ENCODE results near the gene HYAL1. TPM values are rescaled to one million over a fixed set of nuclear protein-coding genes. Genes with fewer than 3 reads are reported as not detected.

The HYAL1 gene
- total RNA-seq, 1 donor from 2014 or later, result 0.83 TPM

DNA sequence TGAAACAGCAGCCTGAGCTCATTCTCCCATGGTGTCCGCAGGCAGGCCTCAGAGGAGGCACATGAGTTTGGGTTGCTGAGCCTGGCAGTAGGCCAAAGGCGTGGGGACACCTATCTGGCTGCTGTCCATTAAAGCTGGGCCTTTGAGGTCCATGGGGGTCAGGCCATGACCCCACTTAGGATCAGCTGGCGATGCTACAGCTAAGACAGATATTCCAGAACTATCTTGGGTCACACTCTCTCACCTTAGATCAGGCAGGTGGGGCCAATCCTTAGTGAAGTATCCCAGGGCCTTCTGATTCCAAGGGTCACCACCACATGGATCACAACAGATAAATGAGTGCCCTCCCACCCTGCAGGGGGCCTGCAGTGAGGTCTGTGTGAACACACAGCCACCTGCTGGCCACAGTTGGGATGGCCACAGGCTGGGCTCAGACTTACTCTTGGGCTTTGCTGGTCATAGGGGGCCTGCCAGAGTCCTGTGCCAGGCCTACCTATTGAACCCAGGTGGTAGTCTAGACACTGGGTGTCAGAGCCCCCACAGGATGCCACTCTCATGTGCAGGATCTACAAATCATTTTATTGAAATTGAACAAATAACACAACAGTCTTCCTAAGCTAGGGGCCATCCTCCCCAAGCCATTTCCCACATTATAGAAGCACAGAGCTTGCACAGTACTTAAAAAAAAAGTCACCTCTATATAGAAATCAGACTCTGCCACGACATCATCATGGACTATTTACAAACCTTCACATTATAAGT, 21.2 kb upstream of the HYAL1 start:
- TF ChIP-seq, protein P1, sequence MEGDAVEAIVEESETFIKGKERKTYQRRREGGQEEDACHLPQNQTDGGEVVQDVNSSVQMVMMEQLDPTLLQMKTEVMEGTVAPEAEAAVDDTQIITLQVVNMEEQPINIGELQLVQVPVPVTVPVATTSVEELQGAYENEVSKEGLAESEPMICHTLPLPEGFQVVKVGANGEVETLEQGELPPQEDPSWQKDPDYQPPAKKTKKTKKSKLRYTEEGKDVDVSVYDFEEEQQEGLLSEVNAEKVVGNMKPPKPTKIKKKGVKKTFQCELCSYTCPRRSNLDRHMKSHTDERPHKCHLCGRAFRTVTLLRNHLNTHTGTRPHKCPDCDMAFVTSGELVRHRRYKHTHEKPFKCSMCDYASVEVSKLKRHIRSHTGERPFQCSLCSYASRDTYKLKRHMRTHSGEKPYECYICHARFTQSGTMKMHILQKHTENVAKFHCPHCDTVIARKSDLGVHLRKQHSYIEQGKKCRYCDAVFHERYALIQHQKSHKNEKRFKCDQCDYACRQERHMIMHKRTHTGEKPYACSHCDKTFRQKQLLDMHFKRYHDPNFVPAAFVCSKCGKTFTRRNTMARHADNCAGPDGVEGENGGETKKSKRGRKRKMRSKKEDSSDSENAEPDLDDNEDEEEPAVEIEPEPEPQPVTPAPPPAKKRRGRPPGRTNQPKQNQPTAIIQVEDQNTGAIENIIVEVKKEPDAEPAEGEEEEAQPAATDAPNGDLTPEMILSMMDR (IDR thresholded peaks at IDR 0.05), result peak; percentile 86
- no peaks in the 10 kb centered on the region for H3K36me3 Mint-ChIP-seq (ENCODE audit: unreplicated experiment)
- no peaks in the 10 kb centered on the region for H3K27me3 Mint-ChIP-seq (ENCODE audit: unreplicated experiment)
- H3K27ac Mint-ChIP-seq (ENCODE audit: unreplicated experiment), result no peak overlapping the region
- no peaks in the 10 kb centered on the region for H3K9me3 Mint-ChIP-seq (ENCODE audit: unreplicated experiment)
- H3K4me3 Mint-ChIP-seq (ENCODE audit: unreplicated experiment), result no peak overlapping the region
- peak; percentile 92 for DNase-seq (ENCODE audit: extremely low spot score, unreplicated experiment)
- H3K4me1 Mint-ChIP-seq (ENCODE audit: unreplicated experiment), result peaks cover 35% of the 10 kb centered on the region

DNA sequence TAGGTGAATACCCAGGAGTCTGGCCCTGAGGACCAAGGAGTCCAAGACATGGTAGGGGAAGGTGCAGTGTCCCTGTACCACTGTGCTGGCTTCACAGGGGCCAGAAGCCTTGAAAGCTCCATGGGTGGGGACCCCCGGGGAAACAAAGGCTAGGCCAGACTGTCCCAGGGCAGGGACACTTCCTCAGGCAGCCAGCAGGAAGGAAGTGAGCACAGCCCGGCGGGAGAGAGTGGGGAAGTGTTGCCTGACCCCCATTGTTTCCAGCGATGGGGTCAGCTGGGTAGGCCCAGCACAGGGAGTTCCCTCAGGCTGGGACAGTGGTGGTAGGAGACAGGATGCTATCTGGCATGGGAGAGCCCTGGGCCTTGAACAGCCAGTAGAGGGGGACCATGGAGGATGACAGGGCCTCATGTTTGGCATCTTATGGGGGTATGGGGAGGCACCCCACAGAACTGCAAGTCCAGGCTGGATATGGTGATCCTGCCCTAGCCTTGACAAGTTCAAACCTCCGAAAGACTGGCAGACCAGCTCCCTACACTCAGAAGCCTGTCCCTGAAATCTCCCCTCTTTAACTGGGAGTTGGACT, 20.3 kb upstream of the HYAL1 start:
- Mint-ChIP-seq H3K36me3 (ENCODE audit: unreplicated experiment) (no peaks in the 10 kb centered on the region), H3K27me3 (ENCODE audit: unreplicated experiment) (no peaks in the 10 kb centered on the region), H3K9me3 (ENCODE audit: unreplicated experiment) (no peaks in the 10 kb centered on the region), H3K27ac (ENCODE audit: unreplicated experiment) (no peak overlapping the region), H3K4me1 (ENCODE audit: unreplicated experiment) (peaks cover 37% of the 10 kb centered on the region), H3K4me3 (ENCODE audit: unreplicated experiment) (no peak overlapping the region)
- no peak for DNase-seq (ENCODE audit: extremely low spot score, unreplicated experiment)
- TF ChIP-seq, protein P1 (IDR thresholded peaks at IDR 0.05), result no peak

DNA sequence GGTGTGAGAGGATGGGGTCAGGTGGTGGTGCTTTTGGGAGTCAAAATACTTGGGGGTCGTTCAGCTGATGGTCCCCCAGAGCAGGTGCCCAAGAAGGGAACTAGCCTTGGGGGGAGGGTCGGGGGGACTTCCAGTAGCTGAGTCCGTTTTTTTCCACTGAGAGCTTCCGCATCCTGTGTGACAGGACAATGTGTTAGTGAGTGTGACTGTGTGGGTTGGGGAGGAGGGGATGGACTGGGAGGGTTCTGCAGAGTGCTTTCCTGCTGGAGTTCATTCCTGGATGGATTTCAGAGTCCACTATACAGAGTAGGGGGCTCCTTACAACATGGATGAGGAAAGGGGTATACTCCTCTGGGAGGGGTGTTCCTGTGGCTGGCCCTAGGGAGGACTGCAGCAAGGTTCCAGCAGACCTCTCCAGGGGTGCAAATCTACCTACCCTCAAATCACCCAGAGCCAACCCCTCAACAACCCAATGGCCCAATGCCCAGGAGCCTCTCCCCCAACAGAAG, 19.8 kb upstream of the HYAL1 start:
- Mint-ChIP-seq H3K36me3 (ENCODE audit: unreplicated experiment) (no peaks in the 10 kb centered on the region), H3K4me3 (ENCODE audit: unreplicated experiment) (peak overlapping the region; percentile 16), H3K4me1 (ENCODE audit: unreplicated experiment) (peaks cover 35% of the 10 kb centered on the region), H3K27me3 (ENCODE audit: unreplicated experiment) (no peaks in the 10 kb centered on the region), H3K9me3 (ENCODE audit: unreplicated experiment) (no peaks in the 10 kb centered on the region), H3K27ac (ENCODE audit: unreplicated experiment) (no peak overlapping the region)
- no peak for DNase-seq (ENCODE audit: extremely low spot score, unreplicated experiment)
- TF ChIP-seq, protein P1 (IDR thresholded peaks at IDR 0.05), result no peak

DNA sequence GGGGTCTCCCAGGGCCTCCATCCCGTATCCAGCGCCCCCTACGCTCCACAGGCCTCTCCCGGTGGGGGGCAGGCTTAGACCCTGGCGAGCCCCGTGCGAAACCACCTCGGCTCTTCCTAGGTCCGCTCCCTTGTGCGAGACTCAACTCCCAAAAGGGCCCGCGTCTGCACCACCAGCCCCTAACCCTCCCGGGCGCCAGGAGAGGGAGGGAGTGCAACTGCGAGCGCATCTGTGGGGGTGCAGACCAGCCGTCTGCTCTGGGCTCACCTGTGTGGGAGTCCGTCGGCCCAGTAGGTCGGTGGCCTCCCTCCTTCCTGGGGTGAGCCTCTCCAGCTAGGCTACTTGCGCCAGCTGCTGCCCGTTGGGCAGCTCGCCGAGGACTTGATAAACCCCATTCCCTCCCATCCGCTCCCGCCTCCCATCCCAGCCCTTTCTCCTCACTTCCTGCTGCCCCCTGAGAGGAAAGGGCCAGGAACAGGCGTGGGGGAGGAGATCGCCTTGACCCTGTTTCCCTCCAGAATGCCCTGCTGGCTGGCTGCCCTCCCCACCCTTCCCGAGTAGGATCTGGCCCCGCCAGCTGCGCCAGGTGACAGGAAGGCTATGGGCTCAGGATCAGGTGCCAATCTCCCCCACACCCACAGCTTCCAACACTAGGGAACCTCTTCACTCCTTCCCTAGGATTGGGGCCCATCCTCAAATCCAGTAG, 19.2 kb upstream of the HYAL1 start, which contains the start of gene HYAL2:
TSS of gene HYAL2 (minus strand) at position 360 of the 706 bp plus-strand sequence. CDS start 2,256 bp downstream, outside the sequence.
- H3K4me3 Mint-ChIP-seq (ENCODE audit: unreplicated experiment), result peak within 1 kb of the TSS; percentile 82
- no peaks in the 10 kb centered on the region for H3K9me3 Mint-ChIP-seq (ENCODE audit: unreplicated experiment)

More for the DNA sequence above, 19.2 kb upstream of the HYAL1 start, which contains the start of gene HYAL2:
- TF ChIP-seq, protein P1 (IDR thresholded peaks at IDR 0.05), result no peak
- DNase-seq (ENCODE audit: extremely low spot score, unreplicated experiment), result no peak
- Mint-ChIP-seq H3K27me3 (ENCODE audit: unreplicated experiment) (no peaks in the 10 kb centered on the region), H3K36me3 (ENCODE audit: unreplicated experiment) (no peaks in the 10 kb centered on the region), H3K27ac (ENCODE audit: unreplicated experiment) (peak within 1 kb of the TSS; percentile 99), H3K4me1 (ENCODE audit: unreplicated experiment) (peaks cover 33% of the 10 kb centered on the region)

Measured in osteocyte (in vitro differentiated cells).